Spleen (tissue), 11 donors: ENCODE results near the gene F13A1. TPM values are rescaled to one million over a fixed set of nuclear protein-coding genes. Genes with fewer than 3 reads are reported as not detected.

Experiments used
- DNase-seq: peaks from one replicate; pipeline ENCODE4 v3.0.0-alpha.2; 2020
- H3K27ac ChIP-seq, 8 donors: fragments of 200-600 bp; sonication (generic) in 7 of 8; 1 replicate in 4 of 8; 2 replicates in 4 of 8; pipeline versions ENCODE4 v1.5.0 to v1.8.0; 2016 to 2021; ENCODE audit warnings: inconsistent platforms in 4 of 8, mild to moderate bottlenecking in 4 of 8, moderate library complexity in 1 of 8
- H3K27me3 ChIP-seq, 7 donors: fragments of 200-600 bp; sonication (generic) in 6 of 7; replicated peaks in 1 of 7; 1 replicate in 4 of 7; 2 replicates in 3 of 7; pipeline versions ENCODE4 v1.5.0 to v1.8.0; 2016 to 2021; ENCODE audit warnings: inconsistent platforms in 3 of 7, mild to moderate bottlenecking in 1 of 7
- H3K36me3 ChIP-seq, 6 donors: fragments of 200-600 bp; sonication (generic) in 5 of 6; 1 replicate in 4 of 6; 2 replicates in 2 of 6; pipeline versions ENCODE4 v1.5.0 to v1.8.0; 2016 to 2021; ENCODE audit warnings: inconsistent platforms in 2 of 6
- H3K4me1 ChIP-seq, 6 donors: fragments of 200-600 bp; sonication (generic) in 5 of 6; 1 replicate in 3 of 6; 2 replicates in 3 of 6; pipeline versions ENCODE4 v1.5.0 to v1.8.0; 2016 to 2021; ENCODE audit warnings: inconsistent platforms in 3 of 6
- H3K4me3 ChIP-seq, 8 donors: fragments of 200-600 bp; sonication (generic) in 7 of 8; 1 replicate in 4 of 8; 2 replicates in 4 of 8; pipeline versions ENCODE4 v1.5.0 to v1.8.0; 2016 to 2021; ENCODE audit warnings: inconsistent platforms in 4 of 8, mild to moderate bottlenecking in 4 of 8, moderate library complexity in 2 of 8
- H3K9me3 ChIP-seq, 8 donors: fragments of 200-600 bp; sonication (generic) in 7 of 8; 1 replicate in 4 of 8; 2 replicates in 4 of 8; pipeline versions ENCODE4 v1.5.0 to v1.8.0; 2016 to 2021; ENCODE audit warnings: inconsistent platforms in 4 of 8
- CTCF ChIP-seq, 11 experiments: fragments of 200-600 bp in 7 of 11; fragments of 450-650 bp in 4 of 11; sonication (generic) in 4 of 11; IDR thresholded peaks in 8 of 11; conservative IDR thresholded peaks in 3 of 11; 1 replicate in 7 of 11; 2 replicates in 4 of 11; pipeline versions ENCODE4 v1.4.0 to v1.8.0; 2016 to 2021; ENCODE audit warnings: antibody characterized with exemption in 11 of 11, inconsistent platforms in 4 of 11, mild to moderate bottlenecking in 1 of 11
- POLR2A ChIP-seq, 3 donors: fragments of 450-650 bp; IDR thresholded peaks; one replicate each; pipeline ENCODE4 v1.5.1; 2017; ENCODE audit warnings: antibody characterized with exemption in 3 of 3, mild to moderate bottlenecking in 1 of 3
- POLR2AphosphoS5 ChIP-seq, 3 donors: sonication (generic); formaldehyde crosslinking; IDR thresholded peaks; one replicate each; pipeline ENCODE4 v1.5.1; 2017; ENCODE audit warnings: antibody characterized with exemption in 3 of 3
- WGBS, 5 donors: extraction: QIAGEN DNeasy Blood & Tissue Kit in 3 of 5; methylation state at CpG; one replicate each; pipeline versions ENCODE4 v1.1.5 to v1.1.7; 2013 to 2018; 5-methylcytosine and 5-hydroxymethylcytosine counted together
- intact Hi-C: fragments of 100-400 bp; cut with DNase I; formaldehyde crosslinking; loops from one replicate; pipeline ENCODE4 v1.15.0; 2023; ENCODE audit warnings: low total_unique reads
- polyA plus RNA-seq, 3 donors: library from polyadenylated mRNA; stranded (reverse); fragments of 200-250 nt; gene quantifications; one replicate each; pipeline ENCODE4 v1.2.1, GENCODE V29; 2013
- total RNA-seq, 7 donors: library from RNA; depleted of rRNA in 3 of 7; stranded (reverse); fragments of >200 nt in 3 of 7; fragmentation: NEBNext Ultra II Directional in 4 of 7; extraction: Animal tissue kit (Norgen Biotek cat#: 25700) in 4 of 7; gene quantifications; one replicate each; pipeline versions ENCODE4 v1.1.0 to v1.2.1, GENCODE V29; 2016 to 2021
- donor health status: healthy with polysubstance abuse.
- donor health status: DM: no; HTN: no; CAD: no; lungs with moderate emphysema.
- donor health status: DM: no; HTN: no; CAD: no.
- donor health status: Bipolar disorder and iron deficiency.
- donor health status: healthy.
- donor health status: DM: no; HTN: no; CAD: no.
- donor health status: DM: yes; HTN: yes; CAD: no.

F13A1 gene
- total and polyA plus RNA-seq, 10 donors, result 1.8 to 41.5 (median 25.9) TPM

- Histone ChIP-seq H3K4me1 (no peaks in the 10 kb centered on the region), H3K9me3 (no peaks in the 10 kb centered on the region), H3K27ac (no peak overlapping the region), H3K4me3 (no peak overlapping the region), H3K27me3 (peaks cover 0 to 19% (median 0%) of the 10 kb centered on the region in 7 donors), H3K36me3 (no peaks in the 10 kb centered on the region)
- 53 to 92% (median 74%) methylated on average over 1 of the region's 1 CpG for WGBS, 5 donors
- TF ChIP-seq POLR2A (IDR thresholded peaks at IDR 0.05) (no peak), POLR2AphosphoS5 (IDR thresholded peaks at IDR 0.05) (no peak), CTCF (IDR thresholded peaks at IDR 0.05 in 8 of 11, conservative IDR thresholded peaks at IDR 0.05 in 3 of 11) (no peak)
- intact Hi-C loops, result no loop called here
- no peak for DNase-seq
Observed at GRCh38 chr6:6230286-6230685, 90.2 kb downstream of the F13A1 start.

GRCh38 chr6:6227896-6228295, 92.6 kb downstream of the F13A1 start:
- intact Hi-C loops, result no loop called here
- Histone ChIP-seq H3K27ac (no peak overlapping the region), H3K36me3 (no peaks in the 10 kb centered on the region), H3K27me3 (peaks cover 0 to 19% (median 0%) of the 10 kb centered on the region in 7 donors), H3K9me3 (no peaks in the 10 kb centered on the region), H3K4me1 (no peaks in the 10 kb centered on the region), H3K4me3 (no peak overlapping the region)
- DNase-seq, result no peak
- WGBS, 5 donors, result 56 to 94% (median 81%) methylated on average over 1 of the region's 1 CpG
- TF ChIP-seq POLR2AphosphoS5 (IDR thresholded peaks at IDR 0.05) (no peak), POLR2A (IDR thresholded peaks at IDR 0.05) (no peak), CTCF (IDR thresholded peaks at IDR 0.05 in 8 of 11, conservative IDR thresholded peaks at IDR 0.05 in 3 of 11) (no peak)

GRCh38 chr6:6225885-6226529, 94.5 kb downstream of the F13A1 start:
- DNase-seq, result no peak
- Histone ChIP-seq H3K27ac (no peak overlapping the region), H3K4me1 (no peaks in the 10 kb centered on the region), H3K36me3 (no peaks in the 10 kb centered on the region), H3K27me3 (peaks cover 0 to 25% (median 0%) of the 10 kb centered on the region in 7 donors), H3K4me3 (no peak overlapping the region), H3K9me3 (no peaks in the 10 kb centered on the region)
- 37 to 48% (median 44%) methylated on average over 2 of the region's 2 CpGs for WGBS, 5 donors
- intact Hi-C loops, result no loop called here
- TF ChIP-seq POLR2A (IDR thresholded peaks at IDR 0.05) (no peak), POLR2AphosphoS5 (IDR thresholded peaks at IDR 0.05) (no peak), CTCF (IDR thresholded peaks at IDR 0.05 in 8 of 11, conservative IDR thresholded peaks at IDR 0.05 in 3 of 11) (no peak)

- H3K9me3 ChIP-seq, result no peaks in the 10 kb centered on the region
- intact Hi-C loops, result no loop called here
- no peak for TF ChIP-seq POLR2AphosphoS5 (IDR thresholded peaks at IDR 0.05)
- no peak for TF ChIP-seq CTCF (IDR thresholded peaks at IDR 0.05 in 8 of 11, conservative IDR thresholded peaks at IDR 0.05 in 3 of 11)
- no peak for TF ChIP-seq POLR2A (IDR thresholded peaks at IDR 0.05)
- no peak for DNase-seq
- H3K4me3 ChIP-seq, result no peak overlapping the region
- H3K4me1 ChIP-seq, result no peaks in the 10 kb centered on the region
- no peak overlapping the region for H3K27ac ChIP-seq
- peaks cover 0 to 17% (median 0%) of the 10 kb centered on the region in 7 donors for H3K27me3 ChIP-seq
- 85 to 92% (median 90%) methylated on average over 6 of the region's 6 CpGs for WGBS, 5 donors
- no peaks in the 10 kb centered on the region for H3K36me3 ChIP-seq
Observed at GRCh38 chr6:6224933-6225486, 95.5 kb downstream of the F13A1 start.
